Measurements from ENCODE around the gene PCIF1. TPM values are rescaled to one million over a fixed set of nuclear protein-coding genes. Genes with fewer than 3 reads are reported as not detected.

Gene PCIF1
- polyA plus RNA-seq, 3 donors: 41.0 to 54.9 (median 50.4) TPM

DNA sequence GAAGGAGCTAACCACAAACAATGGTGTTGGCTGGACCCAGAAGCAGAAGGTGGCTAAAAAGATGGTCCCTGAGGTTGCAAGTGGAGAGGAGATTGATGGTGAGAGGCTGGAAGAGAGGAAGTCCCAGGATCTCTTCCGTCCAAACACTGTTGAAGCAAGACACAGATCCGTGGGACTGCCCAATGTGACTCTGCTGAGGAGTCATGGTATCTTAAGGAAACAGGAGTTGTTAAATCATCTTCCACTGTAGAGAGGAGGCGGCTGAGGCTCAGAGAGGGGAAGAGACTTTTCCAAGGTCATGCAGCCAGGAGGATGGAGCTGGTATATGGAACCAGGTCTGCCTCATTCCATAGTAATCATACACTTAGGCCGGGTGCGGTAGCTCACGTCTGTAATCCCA, 41.6 kb downstream of the PCIF1 start:
- Histone ChIP-seq H3K27ac (ENCODE audit: low read depth in 1 of 2, low read length in 2 of 2) (no peak overlapping the region), H3K27me3 (ENCODE audit: control insufficient read depth in 2 of 2, insufficient read depth in 2 of 2, low read length in 2 of 2) (peaks cover 0 to 5% of the 10 kb centered on the region in 2 donors), H4K20me1 (ENCODE audit: insufficient read depth, low read length) (no peaks in the 10 kb centered on the region), H3K9me3 (replicated peaks in 1 of 2; ENCODE audit: control insufficient read depth in 1 of 2, insufficient read depth in 1 of 2, low read length in 2 of 2) (no peaks in the 10 kb centered on the region), H3K79me2 (ENCODE audit: insufficient read depth, low read length) (peaks cover 6% of the 10 kb centered on the region), H3K4me2 (replicated peaks; ENCODE audit: extremely low read depth, low read length, poor library complexity, severe bottlenecking) (no peak overlapping the region), H3K4me3 (replicated peaks in 1 of 3; ENCODE audit: low read depth in 2 of 3, low read length in 3 of 3) (no peak overlapping the region), H3K36me3 (replicated peaks in 1 of 2; ENCODE audit: control insufficient read depth in 1 of 2, insufficient read depth in 2 of 2, low read length in 2 of 2) (no peaks in the 10 kb centered on the region), H2AFZ (ENCODE audit: insufficient read depth, low read depth, low read length, poor library complexity, severe bottlenecking) (no peak overlapping the region), H3K4me1 (ENCODE audit: control insufficient read depth in 1 of 2, insufficient read depth in 2 of 2, low read length in 2 of 2) (peaks cover 17% of the 10 kb centered on the region in 2 donors), H3K9ac (ENCODE audit: insufficient read depth, low read length, poor library complexity, severe bottlenecking) (no peak overlapping the region)
- 89% methylated on average over 3 of the region's 6 CpGs for WGBS (ENCODE audit: insufficient coverage)
- intact Hi-C loops (cut with micrococcal nuclease): loop anchor here in 1 of 2 donors (5.0 kb wide), 1 partner anchor 36 kb away; no protein-coding TSS in a partner anchor
- H3K27ac Mint-ChIP-seq: no peak overlapping the region
- H3K36me3 Mint-ChIP-seq: no peaks in the 10 kb centered on the region
- no peak overlapping the region for H3K4me3 Mint-ChIP-seq
- TF ChIP-seq, protein P1, sequence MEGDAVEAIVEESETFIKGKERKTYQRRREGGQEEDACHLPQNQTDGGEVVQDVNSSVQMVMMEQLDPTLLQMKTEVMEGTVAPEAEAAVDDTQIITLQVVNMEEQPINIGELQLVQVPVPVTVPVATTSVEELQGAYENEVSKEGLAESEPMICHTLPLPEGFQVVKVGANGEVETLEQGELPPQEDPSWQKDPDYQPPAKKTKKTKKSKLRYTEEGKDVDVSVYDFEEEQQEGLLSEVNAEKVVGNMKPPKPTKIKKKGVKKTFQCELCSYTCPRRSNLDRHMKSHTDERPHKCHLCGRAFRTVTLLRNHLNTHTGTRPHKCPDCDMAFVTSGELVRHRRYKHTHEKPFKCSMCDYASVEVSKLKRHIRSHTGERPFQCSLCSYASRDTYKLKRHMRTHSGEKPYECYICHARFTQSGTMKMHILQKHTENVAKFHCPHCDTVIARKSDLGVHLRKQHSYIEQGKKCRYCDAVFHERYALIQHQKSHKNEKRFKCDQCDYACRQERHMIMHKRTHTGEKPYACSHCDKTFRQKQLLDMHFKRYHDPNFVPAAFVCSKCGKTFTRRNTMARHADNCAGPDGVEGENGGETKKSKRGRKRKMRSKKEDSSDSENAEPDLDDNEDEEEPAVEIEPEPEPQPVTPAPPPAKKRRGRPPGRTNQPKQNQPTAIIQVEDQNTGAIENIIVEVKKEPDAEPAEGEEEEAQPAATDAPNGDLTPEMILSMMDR (IDR thresholded peaks at IDR 0.05): no peak
- H3K4me1 Mint-ChIP-seq: peaks cover 11% of the 10 kb centered on the region
- no peaks in the 10 kb centered on the region for H3K9me3 Mint-ChIP-seq
- H3K27me3 Mint-ChIP-seq (ENCODE audit: low read depth in 3 of 3): peaks cover 2 to 11% (median 4%) of the 10 kb centered on the region in 3 donors
- no peak for DNase-seq

DNA sequence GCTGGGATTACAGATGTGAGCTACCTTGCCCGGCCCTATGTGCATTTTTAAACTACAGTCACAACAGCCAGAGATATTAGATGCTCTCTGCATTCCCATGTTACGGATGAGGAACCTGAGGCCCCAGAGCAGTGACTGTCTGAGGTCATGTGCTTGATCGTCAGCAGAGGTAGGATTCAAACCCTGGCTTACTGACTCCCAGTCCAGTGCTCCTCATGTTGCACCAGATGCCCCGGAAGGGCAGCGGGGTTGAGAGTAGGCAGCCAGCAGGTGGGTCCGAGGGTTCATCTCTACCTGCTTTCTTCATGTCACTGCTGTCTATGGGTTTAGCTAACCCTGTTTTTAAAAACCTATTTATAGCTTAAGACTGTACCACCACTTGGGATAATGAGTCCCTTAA, 46.8 kb downstream of the PCIF1 start:
- no peak overlapping the region for H3K4me3 Mint-ChIP-seq
- intact Hi-C loops (cut with micrococcal nuclease): loop anchor here in 1 of 2 donors (10.0 kb wide), 1 partner anchor 104 kb away; the partner anchor contains the start of gene NCOA5
- TF ChIP-seq, protein P1 (IDR thresholded peaks at IDR 0.05): no peak

More for the DNA sequence above, 46.8 kb downstream of the PCIF1 start:
- 90% methylated on average over 5 of the region's 6 CpGs for WGBS (ENCODE audit: insufficient coverage)
- H3K9me3 ChIP-seq (replicated peaks in 1 of 2; ENCODE audit: control insufficient read depth in 1 of 2, insufficient read depth in 1 of 2, low read length in 2 of 2): no peaks in the 10 kb centered on the region
- H3K9me3 Mint-ChIP-seq: no peaks in the 10 kb centered on the region
- no peaks in the 10 kb centered on the region for H3K36me3 Mint-ChIP-seq
- no peaks in the 10 kb centered on the region for H4K20me1 ChIP-seq (ENCODE audit: insufficient read depth, low read length)
- no peak overlapping the region for H3K4me2 ChIP-seq (replicated peaks; ENCODE audit: extremely low read depth, low read length, poor library complexity, severe bottlenecking)
- no peaks in the 10 kb centered on the region for H3K36me3 ChIP-seq (replicated peaks in 1 of 2; ENCODE audit: control insufficient read depth in 1 of 2, insufficient read depth in 2 of 2, low read length in 2 of 2)
- H3K27ac Mint-ChIP-seq: no peak overlapping the region
- no peak for DNase-seq
- H3K4me3 ChIP-seq (replicated peaks in 1 of 3; ENCODE audit: low read depth in 2 of 3, low read length in 3 of 3): no peak overlapping the region
- H3K4me1 ChIP-seq (ENCODE audit: control insufficient read depth in 1 of 2, insufficient read depth in 2 of 2, low read length in 2 of 2): no peaks in the 10 kb centered on the region
- no peak overlapping the region for H3K27ac ChIP-seq (ENCODE audit: low read depth in 1 of 2, low read length in 2 of 2)
- no peak overlapping the region for H2AFZ ChIP-seq (ENCODE audit: insufficient read depth, low read depth, low read length, poor library complexity, severe bottlenecking)
- peaks cover 0 to 10% of the 10 kb centered on the region in 2 donors for H3K27me3 ChIP-seq (ENCODE audit: control insufficient read depth in 2 of 2, insufficient read depth in 2 of 2, low read length in 2 of 2)
- H3K4me1 Mint-ChIP-seq: peaks cover 1% of the 10 kb centered on the region
- H3K27me3 Mint-ChIP-seq (ENCODE audit: low read depth in 3 of 3): peaks cover 5 to 22% (median 11%) of the 10 kb centered on the region in 3 donors
- no peaks in the 10 kb centered on the region for H3K79me2 ChIP-seq (ENCODE audit: insufficient read depth, low read length)
- no peak overlapping the region for H3K9ac ChIP-seq (ENCODE audit: insufficient read depth, low read length, poor library complexity, severe bottlenecking)

All from CD14-positive monocyte (primary cell).